Mucosa of descending colon (tissue), 3 donors: ENCODE measurements around the gene DPYD. TPM values are rescaled to one million over a fixed set of nuclear protein-coding genes. Genes with fewer than 3 reads are reported as not detected.

Experiments used
- ATAC-seq: fragments of 200-7000 bp; cut with Tn5 transposase; one replicate; pipeline ENCODE4 v1.9.1; 2020; ENCODE audit warnings: mild to moderate bottlenecking, moderate library complexity
- DNase-seq, 3 donors: peaks; one replicate each; pipeline ENCODE4 v3.0.0-alpha.2; 2020
- H3K36me3 ChIP-seq: fragments of 200-600 bp; one replicate; pipeline ENCODE4 v1.8.0; 2021; ENCODE audit warnings: low read depth, mild to moderate bottlenecking
- H3K4me1 ChIP-seq: fragments of 200-600 bp; one replicate; pipeline ENCODE4 v1.8.0; 2021; ENCODE audit warnings: low read depth, mild to moderate bottlenecking
- H3K4me3 ChIP-seq: fragments of 200-600 bp; one replicate; pipeline ENCODE4 v1.8.0; 2021; ENCODE audit warnings: mild to moderate bottlenecking
- H3K9me3 ChIP-seq: fragments of 200-600 bp; one replicate; pipeline ENCODE4 v1.8.0; 2021; ENCODE audit warnings: mild to moderate bottlenecking
- CTCF ChIP-seq: fragments of 200-600 bp; IDR thresholded peaks from one replicate; pipeline ENCODE4 v1.8.0; 2022; ENCODE audit warnings: antibody characterized with exemption, mild to moderate bottlenecking
- intact Hi-C, 2 donors: fragments of 100-400 bp; cut with DNase I in 1 of 2; cut with micrococcal nuclease in 1 of 2; formaldehyde crosslinking; loops; one replicate each; pipeline versions ENCODE4 v1.11.0 to v1.11.1; 2022; cut with DNase I, micrococcal nuclease
- total RNA-seq, 3 donors: library from RNA; stranded (reverse); fragmentation: NEBNext Ultra II Directional in 2 of 3; extraction: Animal tissue kit (Norgen Biotek cat#: 25700) in 2 of 3; gene quantifications; one replicate each; pipeline versions ENCODE4 v1.2.1 to v1.2.4, GENCODE V29; 2021 to 2023
- donor health status: DM: no; HTN: no; CAD: no; lungs with moderate emphysema.
- donor health status: DM: no; HTN: no; CAD: no.
- donor health status: DM: no; HTN: yes; CAD: no.

DPYD gene
- total RNA-seq, 3 donors from 2014 or later, result 13.8 to 33.3 (median 19.7) TPM

- ATAC-seq (no peak), DNase-seq (no peak)
- no peak for TF ChIP-seq CTCF
- intact Hi-C loops, result no loop called here
- no peaks in the 10 kb centered on the region for H3K4me1 ChIP-seq
- H3K9me3 ChIP-seq, result peaks cover 6% of the 10 kb centered on the region
- H3K36me3 ChIP-seq, result no peaks in the 10 kb centered on the region
- H3K4me3 ChIP-seq, result no peak overlapping the region
Measured at GRCh38 chr1:97651250-97651649, 269.6 kb downstream of the DPYD start.

- Histone ChIP-seq H3K4me3 (no peak overlapping the region), H3K4me1 (no peaks in the 10 kb centered on the region), H3K36me3 (no peaks in the 10 kb centered on the region), H3K9me3 (peaks cover 13% of the 10 kb centered on the region)
- intact Hi-C loops, result no loop called here
- ATAC-seq, result no peak
- TF ChIP-seq CTCF, result no peak
- no peak for DNase-seq
Measured at GRCh38 chr1:97649591-97649990, 271.2 kb downstream of the DPYD start.

- intact Hi-C loops, result no loop called here
- DNase-seq (no peak), ATAC-seq (no peak)
- TF ChIP-seq CTCF, result no peak
- peaks cover 13% of the 10 kb centered on the region for H3K9me3 ChIP-seq
- H3K36me3 ChIP-seq, result no peaks in the 10 kb centered on the region
- no peaks in the 10 kb centered on the region for H3K4me1 ChIP-seq
- no peak overlapping the region for H3K4me3 ChIP-seq
Measured at GRCh38 chr1:97647776-97648175, 273.1 kb downstream of the DPYD start.

- no peak for ATAC-seq
- H3K9me3 ChIP-seq, result peaks cover 13% of the 10 kb centered on the region
- H3K4me1 ChIP-seq, result no peaks in the 10 kb centered on the region
- no peak for DNase-seq
- H3K36me3 ChIP-seq, result no peaks in the 10 kb centered on the region
- H3K4me3 ChIP-seq, result no peak overlapping the region
- intact Hi-C loops, result no loop called here
- TF ChIP-seq CTCF, result no peak
Measured at GRCh38 chr1:97646071-97646470, 274.8 kb downstream of the DPYD start.

GRCh38 chr1:97640677-97641076, 280.2 kb downstream of the DPYD start:
- Histone ChIP-seq H3K4me3 (no peak overlapping the region), H3K9me3 (peaks cover under 1% of the 10 kb centered on the region), H3K4me1 (no peaks in the 10 kb centered on the region), H3K36me3 (no peaks in the 10 kb centered on the region)
- ATAC-seq (no peak), DNase-seq (no peak)
- intact Hi-C loops, result no loop called here
- TF ChIP-seq CTCF, result no peak

GRCh38 chr1:97636941-97637340, 283.9 kb downstream of the DPYD start:
- Histone ChIP-seq H3K36me3 (no peaks in the 10 kb centered on the region), H3K9me3 (no peaks in the 10 kb centered on the region), H3K4me1 (no peaks in the 10 kb centered on the region), H3K4me3 (no peak overlapping the region)
- TF ChIP-seq CTCF, result no peak
- ATAC-seq (no peak), DNase-seq (no peak)
- intact Hi-C loops, result no loop called here
